ENCODE results near the gene FAM107B.
A peak's percentile ranks its signal among the peaks of the same experiment; 100 is the strongest.

FAM107B gene

DNA sequence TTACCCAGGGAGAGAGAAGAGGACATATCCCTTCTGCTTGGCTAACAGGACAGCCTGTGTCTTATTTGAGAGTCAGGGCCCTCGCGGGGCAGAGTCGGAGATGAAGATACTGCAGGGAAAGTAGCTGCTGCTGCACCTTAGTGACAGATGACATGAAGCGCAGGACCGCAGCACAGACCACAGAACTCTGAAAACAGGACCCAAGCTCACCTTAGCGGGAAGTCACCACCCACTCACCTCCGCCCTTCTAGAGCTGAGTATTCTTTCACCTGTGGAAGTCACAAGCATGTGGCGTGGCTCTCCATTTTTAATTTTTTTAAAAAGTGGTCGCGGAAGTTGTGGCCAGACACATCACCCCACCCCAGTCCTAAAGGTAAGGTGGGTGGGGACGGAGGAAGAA lies 191.4 kb downstream of the FAM107B start:
- no peak overlapping the region for H3K4me3 ChIP-seq (ENCODE audit: low read depth, low read length)
- in situ Hi-C loops (cut with HindIII; ENCODE audit: low sequenced_read_pairs), result no loop called here
- DNase-seq (ENCODE audit: low read depth, low spot score), result no peak
- TF ChIP-seq, protein P1, sequence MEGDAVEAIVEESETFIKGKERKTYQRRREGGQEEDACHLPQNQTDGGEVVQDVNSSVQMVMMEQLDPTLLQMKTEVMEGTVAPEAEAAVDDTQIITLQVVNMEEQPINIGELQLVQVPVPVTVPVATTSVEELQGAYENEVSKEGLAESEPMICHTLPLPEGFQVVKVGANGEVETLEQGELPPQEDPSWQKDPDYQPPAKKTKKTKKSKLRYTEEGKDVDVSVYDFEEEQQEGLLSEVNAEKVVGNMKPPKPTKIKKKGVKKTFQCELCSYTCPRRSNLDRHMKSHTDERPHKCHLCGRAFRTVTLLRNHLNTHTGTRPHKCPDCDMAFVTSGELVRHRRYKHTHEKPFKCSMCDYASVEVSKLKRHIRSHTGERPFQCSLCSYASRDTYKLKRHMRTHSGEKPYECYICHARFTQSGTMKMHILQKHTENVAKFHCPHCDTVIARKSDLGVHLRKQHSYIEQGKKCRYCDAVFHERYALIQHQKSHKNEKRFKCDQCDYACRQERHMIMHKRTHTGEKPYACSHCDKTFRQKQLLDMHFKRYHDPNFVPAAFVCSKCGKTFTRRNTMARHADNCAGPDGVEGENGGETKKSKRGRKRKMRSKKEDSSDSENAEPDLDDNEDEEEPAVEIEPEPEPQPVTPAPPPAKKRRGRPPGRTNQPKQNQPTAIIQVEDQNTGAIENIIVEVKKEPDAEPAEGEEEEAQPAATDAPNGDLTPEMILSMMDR (IDR thresholded peaks at IDR 0.05; ENCODE audit: low read depth, low read length), result no peak

DNA sequence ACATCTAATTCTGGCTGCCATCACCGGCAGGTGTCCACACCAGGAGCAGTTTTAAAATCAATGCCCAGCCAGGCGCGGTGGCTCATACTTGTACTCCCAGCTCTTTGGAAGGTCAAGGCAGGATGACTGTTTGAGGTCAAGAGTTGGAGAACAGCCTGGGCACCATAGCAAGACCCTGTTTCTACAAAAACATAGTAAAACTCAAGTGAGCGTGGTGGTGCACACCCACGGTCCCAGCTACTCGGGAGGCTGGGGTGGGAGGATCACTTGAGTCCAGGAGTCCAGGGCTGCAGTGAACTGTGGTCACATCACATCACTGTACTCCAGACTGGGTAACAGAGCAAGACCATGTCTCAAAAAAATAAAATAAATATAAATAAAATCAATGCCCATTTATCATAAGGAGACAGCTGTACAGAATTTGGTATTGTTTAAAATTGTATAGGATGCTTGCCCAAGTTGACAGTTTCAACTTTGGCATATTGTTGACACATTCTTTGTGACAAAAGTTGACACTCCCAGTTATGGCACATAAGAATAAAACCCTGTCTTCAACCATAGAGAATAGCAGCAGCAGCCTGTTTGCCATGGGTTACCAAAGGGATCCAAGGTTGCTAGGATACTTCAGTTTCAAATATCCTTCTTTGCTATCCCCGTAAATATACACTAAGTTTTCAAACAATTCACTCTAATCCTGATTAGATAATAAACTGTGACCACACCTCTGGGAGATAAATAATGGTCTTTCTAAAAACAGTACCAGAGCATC lies 193.0 kb downstream of the FAM107B start:
- TF ChIP-seq, protein P1 (IDR thresholded peaks at IDR 0.05; ENCODE audit: low read depth, low read length), result no peak
- in situ Hi-C loops (cut with HindIII; ENCODE audit: low sequenced_read_pairs), result no loop called here
- H3K4me3 ChIP-seq (ENCODE audit: low read depth, low read length), result no peak overlapping the region
- no peak for DNase-seq (ENCODE audit: low read depth, low spot score)

DNA sequence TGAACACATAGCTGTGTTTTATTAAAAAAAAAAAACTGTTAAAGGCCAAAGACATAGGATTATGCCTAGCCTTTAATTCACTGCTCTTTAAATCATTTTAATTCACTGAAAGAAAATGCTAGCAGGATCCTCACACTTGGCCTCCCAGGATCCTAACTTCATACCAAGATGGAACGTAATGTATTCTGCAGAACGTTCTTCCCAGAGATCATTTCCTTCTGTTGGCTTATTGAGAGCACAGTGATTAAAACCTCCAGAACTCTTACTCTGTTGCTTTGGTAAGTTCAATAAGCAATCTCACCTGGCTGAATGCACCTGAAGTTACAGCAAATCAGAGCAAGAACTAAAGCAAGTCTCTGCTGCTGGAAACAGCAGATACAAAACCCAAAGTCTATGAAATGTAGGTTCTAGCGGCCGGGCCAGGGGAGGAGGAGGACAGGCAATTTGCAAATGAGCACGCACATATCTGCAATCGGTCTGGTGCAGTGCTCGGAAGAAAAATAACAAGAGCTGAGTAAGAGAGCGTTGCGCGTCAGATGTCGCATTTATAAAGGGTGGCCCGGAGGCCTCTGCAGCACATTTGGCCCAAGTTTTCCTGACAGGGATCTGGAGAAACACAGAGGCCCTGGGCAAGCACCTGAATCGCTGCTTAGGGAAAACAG lies 193.9 kb downstream of the FAM107B start:
- no peak overlapping the region for H3K4me3 ChIP-seq (ENCODE audit: low read depth, low read length)
- in situ Hi-C loops (cut with HindIII; ENCODE audit: low sequenced_read_pairs), result no loop called here
- TF ChIP-seq, protein P1 (IDR thresholded peaks at IDR 0.05; ENCODE audit: low read depth, low read length), result no peak
- DNase-seq (ENCODE audit: low read depth, low spot score), result no peak

DNA sequence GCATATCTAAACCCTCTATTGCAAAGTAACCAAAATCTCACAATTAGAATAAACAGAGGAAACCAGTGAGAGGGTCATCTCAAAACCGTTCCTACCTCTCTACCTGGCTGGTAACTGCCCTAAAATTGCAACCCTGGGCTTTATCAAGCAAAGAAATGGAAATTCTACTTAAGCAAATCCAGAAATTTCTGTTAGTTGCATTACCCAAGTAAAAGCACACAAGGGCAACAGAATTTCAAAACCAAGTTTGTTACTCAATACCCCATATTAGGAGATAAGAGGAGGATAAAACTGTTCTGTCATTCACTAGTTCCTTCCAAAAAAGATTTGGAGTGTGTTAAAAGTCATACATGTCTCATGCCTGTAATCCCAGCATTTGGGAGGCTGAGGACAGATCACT lies 195.3 kb downstream of the FAM107B start:
- no peak for DNase-seq (ENCODE audit: low read depth, low spot score)
- no peak overlapping the region for H3K4me3 ChIP-seq (ENCODE audit: low read depth, low read length)
- in situ Hi-C loops (cut with HindIII; ENCODE audit: low sequenced_read_pairs), result no loop called here
- TF ChIP-seq, protein P1 (IDR thresholded peaks at IDR 0.05; ENCODE audit: low read depth, low read length), result no peak

DNA sequence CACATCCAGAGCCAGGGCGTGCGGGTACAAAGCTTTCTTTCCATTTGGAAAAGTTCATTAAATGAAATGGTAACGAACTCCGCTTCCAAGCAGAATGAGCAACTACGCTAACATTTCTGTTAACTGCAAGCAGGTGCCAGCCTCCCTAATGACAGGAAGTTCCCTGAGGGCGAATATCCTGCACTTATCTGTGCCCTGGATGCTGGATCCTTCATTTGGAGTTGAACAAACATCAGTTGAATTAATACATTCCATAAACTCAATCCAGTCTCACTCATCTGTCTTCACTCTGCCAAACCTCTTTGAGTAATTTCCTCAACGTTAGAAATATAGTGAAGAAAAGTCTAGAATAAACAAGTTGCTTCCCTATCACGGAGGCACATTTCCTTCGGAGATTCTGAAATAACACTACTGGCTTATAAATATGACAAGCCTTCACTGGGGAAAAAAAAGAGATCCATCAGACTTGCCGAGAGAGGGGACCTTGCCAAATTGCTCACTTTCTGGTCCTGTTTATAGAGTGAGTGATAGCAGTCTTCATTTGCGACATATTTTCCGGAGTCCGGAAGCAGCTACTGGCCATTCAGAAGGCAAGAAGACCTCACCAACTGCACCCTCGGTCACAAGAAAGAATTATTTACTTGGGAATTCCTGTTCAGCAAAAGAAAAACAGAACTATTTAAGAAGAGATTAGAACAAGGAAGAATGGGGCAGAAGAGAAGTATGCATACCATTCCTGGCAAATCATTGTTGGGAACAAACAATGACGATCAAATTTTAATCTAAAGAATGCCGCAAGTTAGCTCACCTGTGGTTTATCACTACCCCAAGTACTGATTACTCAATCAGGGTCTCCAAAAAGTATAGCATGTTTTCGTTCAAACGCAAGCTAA lies 196.4 kb downstream of the FAM107B start:
- H3K4me3 ChIP-seq (ENCODE audit: low read depth, low read length), result no peak overlapping the region
- TF ChIP-seq, protein P1 (IDR thresholded peaks at IDR 0.05; ENCODE audit: low read depth, low read length), result no peak
- in situ Hi-C loops (cut with HindIII; ENCODE audit: low sequenced_read_pairs), result no loop called here
- DNase-seq (ENCODE audit: low read depth, low spot score), result peak; percentile 14

DNA sequence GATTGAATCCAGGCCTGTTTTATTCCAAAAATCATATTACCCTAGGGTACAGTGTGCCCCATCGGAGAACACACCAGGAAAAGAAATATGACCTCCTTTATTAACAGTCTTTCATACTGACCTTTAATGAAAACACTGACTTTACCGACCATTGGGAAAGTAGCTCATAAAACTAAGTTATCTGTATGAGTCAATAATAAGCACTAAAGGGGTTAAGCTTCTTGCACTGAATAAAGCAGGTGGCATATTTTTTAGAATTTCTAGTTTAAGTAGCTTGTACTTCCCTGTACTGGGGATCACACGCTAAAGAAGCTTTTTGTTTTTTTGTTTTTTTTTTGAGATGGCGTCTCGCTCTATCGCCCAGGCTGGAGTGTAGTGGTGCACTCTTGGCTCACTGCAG lies 199.8 kb downstream of the FAM107B start:
- in situ Hi-C loops (cut with HindIII; ENCODE audit: low sequenced_read_pairs), result no loop called here
- H3K4me3 ChIP-seq (ENCODE audit: low read depth, low read length), result no peak overlapping the region
- no peak for DNase-seq (ENCODE audit: low read depth, low spot score)
- TF ChIP-seq, protein P1 (IDR thresholded peaks at IDR 0.05; ENCODE audit: low read depth, low read length), result no peak
